Astrocyte (in vitro differentiated cells and primary cell): ENCODE measurements around the gene HTR4.

Experiments
- EZH2 ChIP-seq: IDR thresholded peaks from 2 replicates; pipeline ENCODE4 v1.6.1; 2012; ENCODE audit warnings: mild to moderate bottlenecking, low read length, inconsistent platforms; ENCODE audit not compliant: insufficient read depth
- TF ChIP-seq, protein P1 (sequence below): IDR thresholded peaks from 2 replicates; pipeline ENCODE4 v1.5.1; 2011; ENCODE audit warnings: low read depth, mild to moderate bottlenecking, inconsistent platforms, low read length, moderate library complexity; ENCODE audit not compliant: insufficient read depth

DNA sequence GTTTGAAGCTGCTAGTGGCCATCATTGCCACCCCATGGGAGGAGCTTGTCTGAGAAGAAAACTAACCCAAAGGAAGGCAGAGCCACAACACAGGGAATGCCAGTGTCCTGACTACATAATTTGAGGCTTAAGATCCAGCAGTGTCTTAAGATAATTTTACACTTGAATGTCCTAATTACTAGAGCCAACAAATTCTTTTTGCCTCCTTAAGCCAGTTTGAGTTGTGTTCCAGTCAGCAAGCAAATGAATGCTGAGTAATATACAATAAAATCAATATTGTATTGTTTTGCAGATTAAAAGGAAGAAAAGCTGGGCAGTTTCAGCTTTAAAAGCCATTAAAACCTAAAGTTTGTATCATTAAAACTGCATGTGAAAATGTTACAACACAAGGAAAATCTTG lies 13.9 kb downstream of the HTR4 start:
- no peak for TF ChIP-seq EZH2
- TF ChIP-seq, protein P1, sequence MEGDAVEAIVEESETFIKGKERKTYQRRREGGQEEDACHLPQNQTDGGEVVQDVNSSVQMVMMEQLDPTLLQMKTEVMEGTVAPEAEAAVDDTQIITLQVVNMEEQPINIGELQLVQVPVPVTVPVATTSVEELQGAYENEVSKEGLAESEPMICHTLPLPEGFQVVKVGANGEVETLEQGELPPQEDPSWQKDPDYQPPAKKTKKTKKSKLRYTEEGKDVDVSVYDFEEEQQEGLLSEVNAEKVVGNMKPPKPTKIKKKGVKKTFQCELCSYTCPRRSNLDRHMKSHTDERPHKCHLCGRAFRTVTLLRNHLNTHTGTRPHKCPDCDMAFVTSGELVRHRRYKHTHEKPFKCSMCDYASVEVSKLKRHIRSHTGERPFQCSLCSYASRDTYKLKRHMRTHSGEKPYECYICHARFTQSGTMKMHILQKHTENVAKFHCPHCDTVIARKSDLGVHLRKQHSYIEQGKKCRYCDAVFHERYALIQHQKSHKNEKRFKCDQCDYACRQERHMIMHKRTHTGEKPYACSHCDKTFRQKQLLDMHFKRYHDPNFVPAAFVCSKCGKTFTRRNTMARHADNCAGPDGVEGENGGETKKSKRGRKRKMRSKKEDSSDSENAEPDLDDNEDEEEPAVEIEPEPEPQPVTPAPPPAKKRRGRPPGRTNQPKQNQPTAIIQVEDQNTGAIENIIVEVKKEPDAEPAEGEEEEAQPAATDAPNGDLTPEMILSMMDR = no peak
